Neural cell (in vitro differentiated cells): ENCODE results near the gene MPHOSPH9.

ENCODE experiments used
- CTCF ChIP-seq: fragments of 450-650 bp; IDR thresholded peaks from 2 replicates; pipeline ENCODE4 v1.5.1; 2014; ENCODE audit warnings: antibody characterized with exemption, mild to moderate bottlenecking, moderate library complexity; ENCODE audit not compliant: poor library complexity, severe bottlenecking
- EP300 ChIP-seq: fragments of 450-650 bp; conservative IDR thresholded peaks from 2 replicates; pipeline ENCODE4 v1.6.1; 2014; ENCODE audit warnings: antibody characterized with exemption, mild to moderate bottlenecking, moderate library complexity; ENCODE audit not compliant: poor library complexity, severe bottlenecking
- MXI1 ChIP-seq: fragments of 450-650 bp; conservative IDR thresholded peaks from 2 replicates; pipeline ENCODE4 v1.6.1; 2014; ENCODE audit warnings: antibody characterized with exemption, mild to moderate bottlenecking; ENCODE audit not compliant: poor library complexity, severe bottlenecking
- POLR2AphosphoS5 ChIP-seq: IDR thresholded peaks from 2 replicates; pipeline ENCODE4 v1.6.1; 2012
- TAF1 ChIP-seq: IDR thresholded peaks from 2 replicates; pipeline ENCODE4 v1.6.1; 2012; ENCODE audit warnings: low read depth

GRCh38 chr12:123258593-123258992 lies 25.7 kb upstream of the MPHOSPH9 start:
- TF ChIP-seq CTCF (no peak), TAF1 (no peak), POLR2AphosphoS5 (no peak), EP300 (no peak), MXI1 (no peak)
